Fibroblast of the aortic adventitia (primary cell): Measurements from ENCODE around the gene CEP83. TPM values are rescaled to one million over a fixed set of nuclear protein-coding genes. Genes with fewer than 3 reads are reported as not detected.

Experiments used
- DNase-seq: peaks from one replicate; pipeline ENCODE4 v3.0.0-alpha.2; 2010; ENCODE audit warnings: low read depth
- H3K4me3 ChIP-seq: 2 replicates; pipeline ENCODE4 v1.5.1; 2011; ENCODE audit warnings: low read depth, mild to moderate bottlenecking, control low read depth, low read length, moderate library complexity
- total RNA-seq: library from RNA; depleted of rRNA; stranded (reverse); fragments of >200 nt; gene quantifications from 2 replicates; pipeline ENCODE4 v1.2.3, GENCODE V29; 2012; ENCODE audit warnings: low replicate concordance
- TF ChIP-seq, protein P1 (sequence below): IDR thresholded peaks from 2 replicates; pipeline ENCODE4 v1.5.1; 2011; ENCODE audit warnings: mild to moderate bottlenecking, low read length, control low read depth, inconsistent platforms; ENCODE audit not compliant: insufficient read depth

The CEP83 gene
- total RNA-seq, 1 donor: 15.8 TPM

DNA sequence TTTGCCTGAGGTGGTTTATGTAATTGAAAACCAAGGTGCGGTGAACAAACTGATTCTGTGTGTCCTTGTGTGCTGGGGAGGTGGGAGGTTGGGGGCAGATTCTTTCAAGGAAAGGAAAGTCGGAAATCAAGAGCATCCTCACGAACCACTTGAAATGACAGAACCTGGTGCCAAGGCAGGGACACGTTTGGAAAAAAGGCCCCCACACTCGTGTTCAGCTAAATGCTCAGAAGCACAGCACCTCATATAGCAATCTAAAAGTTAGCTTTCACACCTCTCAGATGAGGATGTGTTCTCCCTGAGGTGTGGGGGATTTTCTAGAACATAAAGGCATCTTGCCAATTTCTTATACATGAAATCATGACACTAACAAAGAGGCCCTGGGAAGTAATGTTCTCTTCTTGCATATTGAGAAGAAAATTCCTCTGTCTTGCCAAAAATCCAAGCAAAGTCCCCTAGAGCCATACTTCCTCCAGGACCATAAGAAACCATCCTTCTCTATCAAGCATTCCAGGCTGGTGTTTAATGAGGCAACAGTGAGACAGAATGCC lies 191.7 kb downstream of the CEP83 start:
- H3K4me3 ChIP-seq: no peak overlapping the region
- TF ChIP-seq, protein P1, sequence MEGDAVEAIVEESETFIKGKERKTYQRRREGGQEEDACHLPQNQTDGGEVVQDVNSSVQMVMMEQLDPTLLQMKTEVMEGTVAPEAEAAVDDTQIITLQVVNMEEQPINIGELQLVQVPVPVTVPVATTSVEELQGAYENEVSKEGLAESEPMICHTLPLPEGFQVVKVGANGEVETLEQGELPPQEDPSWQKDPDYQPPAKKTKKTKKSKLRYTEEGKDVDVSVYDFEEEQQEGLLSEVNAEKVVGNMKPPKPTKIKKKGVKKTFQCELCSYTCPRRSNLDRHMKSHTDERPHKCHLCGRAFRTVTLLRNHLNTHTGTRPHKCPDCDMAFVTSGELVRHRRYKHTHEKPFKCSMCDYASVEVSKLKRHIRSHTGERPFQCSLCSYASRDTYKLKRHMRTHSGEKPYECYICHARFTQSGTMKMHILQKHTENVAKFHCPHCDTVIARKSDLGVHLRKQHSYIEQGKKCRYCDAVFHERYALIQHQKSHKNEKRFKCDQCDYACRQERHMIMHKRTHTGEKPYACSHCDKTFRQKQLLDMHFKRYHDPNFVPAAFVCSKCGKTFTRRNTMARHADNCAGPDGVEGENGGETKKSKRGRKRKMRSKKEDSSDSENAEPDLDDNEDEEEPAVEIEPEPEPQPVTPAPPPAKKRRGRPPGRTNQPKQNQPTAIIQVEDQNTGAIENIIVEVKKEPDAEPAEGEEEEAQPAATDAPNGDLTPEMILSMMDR: no peak
- DNase-seq: peak; percentile 30

DNA sequence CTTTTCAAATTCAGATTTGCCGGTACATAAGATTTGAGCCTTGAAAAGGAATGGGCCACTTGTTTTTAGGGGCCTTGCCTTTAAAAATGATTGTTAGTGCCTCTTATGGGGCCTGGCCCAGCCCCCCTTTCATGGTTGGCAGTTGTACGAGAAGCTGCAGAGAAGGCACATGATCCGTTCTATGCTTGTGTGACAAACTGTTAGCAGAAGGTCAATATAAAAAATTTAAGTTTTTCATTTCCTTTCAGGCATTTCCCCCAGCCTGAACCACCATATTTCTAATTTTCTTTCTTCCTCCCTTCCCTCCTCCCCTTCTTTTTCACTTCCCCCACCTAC lies 192.2 kb downstream of the CEP83 start:
- no peak for DNase-seq

DNA sequence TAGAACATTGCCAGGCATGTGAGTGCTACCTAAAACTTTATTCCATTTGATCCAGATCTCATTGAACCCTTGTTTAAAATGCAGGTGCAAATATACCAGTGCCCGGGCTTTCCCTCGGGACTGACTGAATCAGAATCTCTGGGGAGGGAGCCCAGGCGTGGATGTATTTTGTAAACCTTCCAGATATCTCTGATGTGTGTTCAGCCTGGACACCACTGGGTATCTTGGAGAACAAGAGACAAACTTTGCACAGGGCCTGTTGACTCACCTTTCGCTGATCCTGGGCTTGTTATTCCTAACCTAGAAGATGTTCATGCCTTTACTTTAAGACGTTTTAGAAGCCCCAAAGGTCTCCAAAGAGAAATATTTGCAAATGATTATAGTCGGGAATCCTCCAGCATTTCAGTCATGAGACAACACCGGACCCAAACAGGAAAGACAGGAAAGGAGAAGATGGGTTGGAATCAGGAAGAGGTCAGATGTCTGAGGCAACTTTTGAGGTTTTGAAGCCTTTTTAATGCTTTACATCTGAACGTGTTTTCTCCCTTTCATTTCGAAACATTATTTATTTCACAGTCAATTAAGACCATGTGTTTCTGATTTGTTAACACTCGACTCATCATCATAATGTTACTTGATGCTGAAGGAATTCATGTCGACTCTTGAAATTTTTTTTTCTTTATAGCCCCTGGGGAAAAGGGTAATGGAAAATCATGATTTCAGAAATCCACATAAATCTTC lies 192.7 kb downstream of the CEP83 start:
- DNase-seq: peak; percentile 88
- no peak overlapping the region for H3K4me3 ChIP-seq
- TF ChIP-seq, protein P1: no peak

More for the DNA sequence above, 192.2 kb downstream of the CEP83 start:
- no peak overlapping the region for H3K4me3 ChIP-seq
- TF ChIP-seq, protein P1: no peak

DNA sequence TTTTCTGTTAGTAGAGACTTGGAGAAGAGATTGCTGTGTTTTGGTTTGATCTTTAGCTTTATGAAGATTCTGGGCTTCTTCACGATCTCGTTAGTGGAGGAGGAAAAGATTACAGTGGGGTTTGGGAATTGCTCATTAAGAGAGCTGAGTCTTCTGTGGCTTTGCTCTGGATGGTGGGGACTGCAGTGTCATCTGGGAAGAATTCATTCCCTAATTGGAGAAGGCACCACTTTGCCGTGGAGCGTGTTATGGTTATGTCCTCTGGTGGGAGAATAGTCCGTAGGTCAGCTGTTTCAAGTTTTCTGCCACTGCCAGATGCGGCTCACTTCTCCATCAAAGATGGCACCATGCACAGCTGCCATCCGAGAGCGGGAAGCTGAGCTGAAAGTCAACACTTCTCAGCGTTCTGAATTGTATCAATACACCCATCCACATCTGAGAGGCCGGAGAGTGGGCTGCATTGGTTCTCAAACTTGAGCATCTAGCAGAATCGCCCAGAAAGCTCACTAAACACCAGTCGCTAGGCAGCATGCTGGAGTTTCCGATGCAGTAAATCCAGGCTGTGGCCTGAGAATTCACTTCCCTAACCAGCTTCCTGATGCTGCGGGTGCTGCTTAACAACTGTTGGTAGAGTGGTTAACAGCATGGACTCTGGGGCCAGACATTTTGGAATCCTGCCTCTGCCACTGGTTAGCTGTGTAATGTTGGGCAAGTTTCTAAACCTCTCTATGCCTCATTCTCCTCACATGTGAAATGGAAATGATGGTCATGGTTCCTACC lies 193.5 kb downstream of the CEP83 start:
- no peak overlapping the region for H3K4me3 ChIP-seq
- TF ChIP-seq, protein P1: no peak
- DNase-seq: no peak

DNA sequence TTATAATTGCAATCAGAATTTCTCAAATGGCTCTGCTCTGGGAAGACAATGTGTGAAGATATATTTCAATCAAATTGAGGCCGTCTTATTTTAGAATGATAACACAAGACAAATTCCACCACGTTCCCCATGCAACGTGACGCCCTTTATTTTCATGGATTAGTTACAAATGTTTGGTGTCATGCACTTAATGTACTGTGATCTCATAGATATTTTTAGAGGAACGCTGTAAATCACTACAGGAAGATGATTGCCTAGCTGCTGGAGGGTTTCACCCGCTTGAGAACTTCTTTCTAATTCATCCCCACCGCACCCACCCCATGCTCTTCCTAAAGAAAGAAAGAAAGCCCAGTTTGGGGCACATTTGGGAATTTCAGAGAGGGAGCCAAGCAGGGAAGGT lies 194.1 kb downstream of the CEP83 start:
- TF ChIP-seq, protein P1: no peak
- H3K4me3 ChIP-seq: no peak overlapping the region
- peak; percentile 17 for DNase-seq

DNA sequence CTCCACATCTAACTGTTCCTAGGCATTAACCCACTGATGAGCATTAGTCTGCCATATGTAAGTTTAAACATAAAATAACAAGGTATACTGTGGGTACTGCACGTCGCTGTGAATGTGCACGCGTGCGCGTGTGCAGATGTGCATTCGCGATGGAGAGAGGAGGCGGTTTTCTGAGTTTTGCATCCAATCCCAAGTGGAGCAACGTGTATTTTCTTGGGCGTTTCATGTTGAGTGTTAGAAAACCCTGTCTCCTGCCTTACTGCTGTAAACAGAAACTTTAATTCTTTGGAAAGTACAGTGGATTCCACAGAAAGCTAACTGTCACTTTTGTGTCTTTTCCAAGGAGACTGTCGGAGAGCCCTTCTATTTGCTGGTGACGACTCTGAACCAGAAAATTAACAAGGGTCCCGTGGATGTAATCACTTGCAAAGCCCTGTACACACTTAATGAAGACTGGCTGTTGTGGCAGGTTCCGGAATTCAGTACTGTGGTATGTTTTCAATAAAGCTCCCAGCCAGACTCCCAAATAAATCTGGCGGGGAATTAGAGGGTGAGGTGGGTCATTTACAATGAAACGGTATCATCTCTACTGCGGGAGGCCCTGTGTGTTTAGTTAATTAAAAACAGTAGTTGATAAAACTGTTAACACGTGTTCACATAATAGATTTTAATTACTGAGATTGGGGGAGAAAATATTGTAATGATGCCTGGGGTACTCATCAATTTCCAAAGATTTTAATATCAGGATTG lies 194.8 kb downstream of the CEP83 start:
- DNase-seq: no peak
- H3K4me3 ChIP-seq: no peak overlapping the region
- TF ChIP-seq, protein P1: no peak
